ENCODE measurements around the gene MROH7.

The MROH7 gene

GRCh38 chr1:54744696-54745095, 103.1 kb downstream of the MROH7 start:
- no peak for DNase-seq

GRCh38 chr1:54745274-54745673, 103.7 kb downstream of the MROH7 start:
- no peak for DNase-seq

GRCh38 chr1:54745864-54746263, 104.3 kb downstream of the MROH7 start:
- no peak for DNase-seq

- DNase-seq, result no peak
These were observed 106.7 kb downstream of the MROH7 start for GRCh38 chr1:54748094-54748835.

- DNase-seq, result no peak
These were observed 109.0 kb downstream of the MROH7 start for GRCh38 chr1:54750596-54750995.

GRCh38 chr1:54751426-54751825, 109.8 kb downstream of the MROH7 start:
- DNase-seq, result no peak

- DNase-seq, result no peak
These were observed 112.5 kb downstream of the MROH7 start for GRCh38 chr1:54754045-54754444.

- DNase-seq, result no peak
These were observed 113.1 kb downstream of the MROH7 start for GRCh38 chr1:54754486-54755285.

GRCh38 chr1:54757833-54758232, 116.2 kb downstream of the MROH7 start:
- DNase-seq, result no peak

GRCh38 chr1:54758678-54759348, 117.2 kb downstream of the MROH7 start:
- DNase-seq, result no peak

All from T-helper 9 cell (primary cell).